ENCODE results near the gene POLR3C. TPM values are rescaled to one million over a fixed set of nuclear protein-coding genes. Genes with fewer than 3 reads are reported as not detected.
A peak's percentile ranks its signal among the peaks of the same experiment; 100 is the strongest.

POLR3C gene
- total and polyA plus RNA-seq, 7 donors, result 9.0 to 37.7 (median 18.3) TPM

- Histone ChIP-seq H3K27me3 (no peaks in the 10 kb centered on the region), H3K9me3 (no peaks in the 10 kb centered on the region), H3K4me1 (peaks cover 0 to 14% (median 13%) of the 10 kb centered on the region in 4 donors), H3K36me3 (peaks cover 12 to 51% (median 18%) of the 10 kb centered on the region in 4 donors), H3K27ac (peak overlapping the region; percentile 75 to 85 (median 79)), H3K4me3 (peak overlapping the region; percentile 33 to 61 (median 54))
- TF ChIP-seq, protein P1, sequence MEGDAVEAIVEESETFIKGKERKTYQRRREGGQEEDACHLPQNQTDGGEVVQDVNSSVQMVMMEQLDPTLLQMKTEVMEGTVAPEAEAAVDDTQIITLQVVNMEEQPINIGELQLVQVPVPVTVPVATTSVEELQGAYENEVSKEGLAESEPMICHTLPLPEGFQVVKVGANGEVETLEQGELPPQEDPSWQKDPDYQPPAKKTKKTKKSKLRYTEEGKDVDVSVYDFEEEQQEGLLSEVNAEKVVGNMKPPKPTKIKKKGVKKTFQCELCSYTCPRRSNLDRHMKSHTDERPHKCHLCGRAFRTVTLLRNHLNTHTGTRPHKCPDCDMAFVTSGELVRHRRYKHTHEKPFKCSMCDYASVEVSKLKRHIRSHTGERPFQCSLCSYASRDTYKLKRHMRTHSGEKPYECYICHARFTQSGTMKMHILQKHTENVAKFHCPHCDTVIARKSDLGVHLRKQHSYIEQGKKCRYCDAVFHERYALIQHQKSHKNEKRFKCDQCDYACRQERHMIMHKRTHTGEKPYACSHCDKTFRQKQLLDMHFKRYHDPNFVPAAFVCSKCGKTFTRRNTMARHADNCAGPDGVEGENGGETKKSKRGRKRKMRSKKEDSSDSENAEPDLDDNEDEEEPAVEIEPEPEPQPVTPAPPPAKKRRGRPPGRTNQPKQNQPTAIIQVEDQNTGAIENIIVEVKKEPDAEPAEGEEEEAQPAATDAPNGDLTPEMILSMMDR (IDR thresholded peaks at IDR 0.05), result no peak
- TF ChIP-seq POLR2AphosphoS5 (IDR thresholded peaks at IDR 0.05) (no peak), EP300 (IDR thresholded peaks at IDR 0.05) (no peak), POLR2A (IDR thresholded peaks at IDR 0.05) (no peak)
- DNase-seq, result no peak
- intact Hi-C loops (cut with DNase I), result loop anchor here (2.0 to 10.0 kb wide), 3 partner anchors 60 to 168 kb away; partner anchors contain the start of gene ITGA10
- 6 to 8% methylated on average over 4 of the region's 4 CpGs for WGBS, 2 donors
Measured at GRCh38 chr1:145845144-145845513, 21.1 kb downstream of the POLR3C start.

- Histone ChIP-seq H3K27me3 (no peaks in the 10 kb centered on the region), H3K27ac (peak within 1 kb of the TSS; percentile 75 to 85 (median 79)), H3K9me3 (no peaks in the 10 kb centered on the region), H3K36me3 (peaks cover 17 to 51% (median 21%) of the 10 kb centered on the region in 4 donors), H3K4me3 (peak within 1 kb of the TSS; percentile 33 to 61 (median 54)), H3K4me1 (peaks cover 0 to 14% (median 13%) of the 10 kb centered on the region in 4 donors)
- intact Hi-C loops (cut with DNase I), result loop anchor here (2.0 to 10.0 kb wide), 3 partner anchors 61 to 167 kb away; partner anchors contain the start of gene ITGA10
- peak; percentile 90 for DNase-seq
- TF ChIP-seq, protein P1 (IDR thresholded peaks at IDR 0.05), result peak; percentile 79 to 91 (median 86)
- TF ChIP-seq POLR2A (IDR thresholded peaks at IDR 0.05) (peak in 1 of 2 donors; percentile 16), EP300 (IDR thresholded peaks at IDR 0.05) (no peak), POLR2AphosphoS5 (IDR thresholded peaks at IDR 0.05) (peak; percentile 9 to 70 (median 40))
- 1% methylated on average over 50 of the region's 50 CpGs for WGBS, 2 donors
Measured at GRCh38 chr1:145845514-145846161, 21.6 kb downstream of the POLR3C start, which contains the start of gene NUDT17. TSS of gene NUDT17 (plus strand) at chr1:145845630. CDS start at chr1:145845641, 11 bp downstream.

- TF ChIP-seq, protein P1 (IDR thresholded peaks at IDR 0.05), result peak; percentile 44 to 70 (median 57)
- TF ChIP-seq POLR2AphosphoS5 (IDR thresholded peaks at IDR 0.05) (no peak), EP300 (IDR thresholded peaks at IDR 0.05) (no peak), POLR2A (IDR thresholded peaks at IDR 0.05) (no peak)
- no peak for DNase-seq
- no peaks in the 10 kb centered on the region for H3K27me3 ChIP-seq
- 61 to 70% methylated on average over 3 of the region's 3 CpGs for WGBS, 2 donors
- peak overlapping the region; percentile 75 to 85 (median 79) for H3K27ac ChIP-seq
- H3K9me3 ChIP-seq, result no peaks in the 10 kb centered on the region
- intact Hi-C loops (cut with DNase I), result loop anchor here (5.0 to 10.0 kb wide), 2 partner anchors 61 to 66 kb away; partner anchors contain the start of gene ITGA10
- peaks cover 0 to 14% (median 13%) of the 10 kb centered on the region in 4 donors for H3K4me1 ChIP-seq
- peaks cover 20 to 51% (median 21%) of the 10 kb centered on the region in 4 donors for H3K36me3 ChIP-seq
- peak overlapping the region; percentile 33 to 61 (median 54) for H3K4me3 ChIP-seq
Measured at GRCh38 chr1:145846201-145846612, 22.2 kb downstream of the POLR3C start.

GRCh38 chr1:145847827-145848226, 23.8 kb downstream of the POLR3C start:
- Histone ChIP-seq H3K27ac (no peak overlapping the region), H3K36me3 (peaks cover 23 to 51% (median 30%) of the 10 kb centered on the region in 4 donors), H3K27me3 (no peaks in the 10 kb centered on the region), H3K4me1 (peaks cover 0 to 14% (median 13%) of the 10 kb centered on the region in 4 donors), H3K9me3 (no peaks in the 10 kb centered on the region), H3K4me3 (no peak overlapping the region)
- TF ChIP-seq POLR2AphosphoS5 (IDR thresholded peaks at IDR 0.05) (no peak), POLR2A (IDR thresholded peaks at IDR 0.05) (no peak), EP300 (IDR thresholded peaks at IDR 0.05) (no peak)
- TF ChIP-seq, protein P1 (IDR thresholded peaks at IDR 0.05), result no peak
- 89 to 90% methylated on average over 3 of the region's 3 CpGs for WGBS, 2 donors
- no peak for DNase-seq
- intact Hi-C loops (cut with DNase I), result loop anchor here (5.0 to 10.0 kb wide), 2 partner anchors 63 to 64 kb away; partner anchors contain the start of gene ITGA10
